Activated T-cell treated with anti-CD3 and anti-CD28 coated beads, Interleukin-2, amount 50 U/mL, for 48 hours (primary cell): ENCODE data around the gene STK11.

ENCODE experiments used
- DNase-seq, 2 experiments: peaks; one replicate each; pipeline ENCODE4 v3.0.0-alpha.2; 2020

STK11 gene

DNA sequence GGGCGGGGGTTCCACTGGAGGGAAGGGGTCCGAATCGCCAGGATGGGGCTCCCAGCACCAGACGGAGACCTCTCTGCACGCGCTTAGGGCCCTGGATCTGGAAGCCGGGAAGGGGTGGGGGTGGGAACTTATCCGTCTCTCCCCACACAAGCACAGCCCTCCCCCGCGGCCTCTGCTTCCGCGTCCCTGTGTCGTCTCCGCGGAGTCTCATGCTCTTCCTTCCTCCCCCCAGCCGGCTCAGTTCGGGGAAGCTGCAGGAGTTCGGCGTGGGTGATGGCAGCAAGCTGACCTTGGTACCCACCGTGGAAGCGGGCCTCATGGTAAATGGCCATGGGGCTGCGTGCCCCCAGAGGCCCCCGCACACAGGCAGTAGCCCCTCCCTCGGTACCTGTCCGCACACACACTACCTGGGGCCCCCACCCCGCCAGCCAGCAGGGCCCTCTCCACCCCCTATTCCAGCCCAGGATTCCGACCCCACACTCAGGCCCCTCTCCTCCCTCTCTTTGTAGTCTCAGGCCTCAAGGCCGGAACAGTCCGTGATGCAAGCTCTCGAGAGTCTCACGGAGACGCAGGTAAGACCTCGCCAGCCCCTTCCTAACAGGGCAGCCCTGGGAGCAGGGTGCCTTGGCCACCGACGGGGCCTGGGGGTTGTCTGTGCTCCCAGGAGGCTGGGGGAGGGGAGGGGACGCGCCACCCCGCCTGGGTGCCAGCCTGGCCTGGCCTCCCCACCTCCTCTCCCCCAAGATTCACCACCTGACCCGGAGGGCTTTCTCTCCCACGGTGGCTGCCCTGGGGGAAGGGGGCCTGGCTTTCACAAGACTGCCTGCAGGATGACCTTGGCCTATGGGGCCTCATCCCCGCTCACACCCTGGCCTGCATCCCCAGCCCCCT, 46.0 kb downstream of the STK11 start:
- peak; percentile 78 to 79 for DNase-seq

- peak in 1 of 2 experiments; percentile 76 for DNase-seq
These were observed 46.7 kb downstream of the STK11 start for GRCh38 chr19:1252221-1252820.

DNA sequence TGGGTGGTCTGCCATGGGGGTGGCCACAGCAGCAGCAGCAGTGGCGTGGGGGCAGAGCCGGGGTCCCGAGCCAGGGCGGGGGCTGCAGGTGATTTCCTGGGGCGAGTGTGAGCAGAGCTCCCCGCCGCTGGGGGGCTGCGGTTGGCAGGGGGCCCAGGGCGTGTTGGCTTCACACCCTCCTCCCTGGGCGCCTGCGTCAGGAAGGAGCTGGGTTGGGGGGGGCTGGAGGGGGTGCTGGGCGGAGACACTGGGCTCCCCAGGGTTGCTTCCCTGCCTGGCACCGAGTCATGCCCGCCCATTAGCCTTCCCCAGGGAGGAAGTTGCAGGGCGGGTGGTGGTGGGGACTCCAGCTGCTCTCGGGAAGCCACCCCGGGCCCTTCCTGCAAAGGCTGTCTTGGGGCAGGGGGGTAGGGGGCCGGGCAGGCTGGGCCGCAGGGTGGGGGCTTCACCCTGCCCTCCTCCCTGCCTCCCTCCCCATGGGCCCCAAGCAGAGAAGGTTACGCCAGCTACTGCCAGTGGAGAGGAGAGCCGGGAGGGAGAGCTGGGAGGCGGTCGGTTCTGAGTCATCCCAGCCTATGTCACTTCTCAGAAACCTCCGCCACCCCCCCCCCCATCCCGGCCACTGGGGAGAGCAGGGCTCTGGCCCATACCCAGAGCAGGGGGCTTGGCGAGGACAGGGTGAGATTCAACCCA, 47.4 kb downstream of the STK11 start:
- DNase-seq = peak; percentile 81 to 85

GRCh38 chr19:1253514-1254080, 48.0 kb downstream of the STK11 start:
- no peak for DNase-seq

DNA sequence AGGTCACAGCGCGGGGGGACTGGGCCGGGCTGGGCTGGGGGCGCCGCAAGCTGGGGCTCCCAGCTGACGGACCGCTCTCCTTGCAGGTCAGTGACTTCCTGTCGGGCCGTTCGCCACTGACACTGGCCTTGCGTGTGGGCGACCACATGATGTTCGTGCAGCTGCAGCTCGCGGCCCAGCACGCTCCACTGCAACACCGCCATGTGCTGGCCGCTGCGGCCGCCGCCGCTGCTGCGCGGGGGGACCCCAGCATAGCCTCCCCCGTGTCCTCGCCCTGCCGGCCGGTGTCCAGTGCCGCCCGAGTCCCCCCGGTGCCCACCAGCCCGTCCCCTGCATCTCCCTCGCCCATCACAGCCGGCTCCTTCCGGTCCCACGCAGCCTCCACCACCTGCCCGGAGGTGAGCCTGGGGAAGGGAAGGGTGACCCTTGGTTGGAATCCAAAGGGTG, 48.5 kb downstream of the STK11 start:
- no peak for DNase-seq

GRCh38 chr19:1254530-1255185, 49.1 kb downstream of the STK11 start:
- DNase-seq = no peak

DNA sequence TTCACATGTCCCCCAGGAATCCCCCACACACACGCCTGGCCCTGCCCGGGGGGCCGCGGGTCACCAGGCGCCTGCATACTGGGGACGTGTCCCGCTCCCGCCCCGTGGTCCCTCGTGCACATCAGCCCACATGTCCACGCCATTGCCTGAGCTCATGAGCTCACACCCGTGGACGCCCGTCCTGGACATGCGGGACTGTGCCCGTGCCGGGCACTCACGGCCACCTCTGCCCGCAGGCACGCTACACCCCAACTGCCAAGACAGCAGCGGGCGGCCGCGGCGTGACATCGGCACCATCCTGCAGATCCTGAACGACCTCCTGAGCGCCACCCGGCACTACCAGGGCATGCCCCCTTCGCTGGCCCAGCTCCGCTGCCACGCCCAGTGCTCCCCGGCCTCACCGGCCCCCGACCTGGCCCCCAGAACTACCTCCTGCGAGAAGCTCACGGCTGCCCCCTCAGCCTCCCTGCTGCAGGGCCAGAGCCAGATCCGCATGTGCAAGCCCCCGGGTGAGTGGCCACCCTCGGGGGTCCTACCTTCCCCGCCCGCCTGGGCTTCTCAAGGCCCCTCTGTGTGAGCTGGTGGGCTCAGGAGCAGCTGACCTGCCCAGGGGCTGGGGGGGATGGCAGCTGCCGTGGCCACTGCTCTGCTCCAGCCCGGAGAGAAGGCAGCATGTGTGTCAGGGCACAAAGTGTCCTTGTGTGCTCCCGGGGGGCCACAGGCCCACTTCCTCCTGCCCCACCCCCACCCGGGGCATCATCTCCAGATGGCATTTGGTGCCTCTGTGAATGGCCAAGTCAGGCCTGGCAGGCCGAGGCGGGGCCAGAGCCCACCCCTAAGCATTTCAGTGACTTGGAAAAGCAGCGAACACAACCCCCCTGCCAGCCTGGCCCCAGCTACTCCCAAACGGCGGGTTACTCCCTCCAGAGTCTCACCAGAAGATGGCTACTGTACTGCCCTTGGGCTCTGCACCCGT, 49.9 kb downstream of the STK11 start:
- DNase-seq = no peak

- DNase-seq = no peak
These were observed 51.3 kb downstream of the STK11 start for GRCh38 chr19:1256646-1257474.

GRCh38 chr19:1257475-1258162, 52.0 kb downstream of the STK11 start:
- no peak for DNase-seq

DNA sequence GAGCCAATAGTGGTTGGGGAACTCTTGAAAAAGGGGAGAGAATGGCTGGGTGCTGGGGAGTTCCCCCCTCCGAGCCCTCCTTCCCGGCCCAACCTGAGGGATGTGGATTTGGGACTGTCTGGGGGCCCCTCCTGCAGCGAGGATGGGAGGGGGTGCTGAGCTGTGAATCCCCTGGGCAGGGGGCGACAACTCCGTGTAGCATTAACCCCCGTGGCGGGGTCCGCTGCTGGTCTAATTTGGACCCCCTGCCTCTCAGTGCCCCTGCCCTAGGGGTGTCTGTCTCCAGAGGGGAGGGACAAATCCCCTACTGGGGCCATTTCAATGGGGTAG, 52.5 kb downstream of the STK11 start:
- no peak for DNase-seq

DNA sequence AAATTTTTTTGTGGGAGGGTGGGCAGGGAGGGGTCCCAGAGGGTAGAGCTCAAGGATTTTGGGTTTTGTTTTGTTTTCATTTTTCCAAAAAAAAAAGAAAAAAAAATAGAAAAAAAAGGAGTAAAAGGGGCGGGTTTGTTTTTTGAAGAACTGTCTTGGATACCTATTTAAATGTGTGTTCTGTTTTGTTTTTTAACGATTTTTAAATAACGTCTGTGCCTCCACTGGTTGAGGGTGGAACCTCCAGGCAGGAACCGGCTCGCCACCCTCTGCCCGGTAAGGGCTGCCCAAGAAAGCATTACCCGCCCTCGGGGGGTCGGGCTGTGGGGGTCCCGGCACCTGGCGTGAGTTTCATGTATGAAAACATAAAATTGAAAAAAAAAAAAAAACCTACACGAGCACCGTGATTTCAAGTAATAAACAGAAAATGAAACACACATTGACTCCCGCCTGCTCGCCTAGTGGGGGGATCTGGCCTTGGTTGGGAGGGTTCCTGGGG, 53.2 kb downstream of the STK11 start:
- no peak for DNase-seq

DNA sequence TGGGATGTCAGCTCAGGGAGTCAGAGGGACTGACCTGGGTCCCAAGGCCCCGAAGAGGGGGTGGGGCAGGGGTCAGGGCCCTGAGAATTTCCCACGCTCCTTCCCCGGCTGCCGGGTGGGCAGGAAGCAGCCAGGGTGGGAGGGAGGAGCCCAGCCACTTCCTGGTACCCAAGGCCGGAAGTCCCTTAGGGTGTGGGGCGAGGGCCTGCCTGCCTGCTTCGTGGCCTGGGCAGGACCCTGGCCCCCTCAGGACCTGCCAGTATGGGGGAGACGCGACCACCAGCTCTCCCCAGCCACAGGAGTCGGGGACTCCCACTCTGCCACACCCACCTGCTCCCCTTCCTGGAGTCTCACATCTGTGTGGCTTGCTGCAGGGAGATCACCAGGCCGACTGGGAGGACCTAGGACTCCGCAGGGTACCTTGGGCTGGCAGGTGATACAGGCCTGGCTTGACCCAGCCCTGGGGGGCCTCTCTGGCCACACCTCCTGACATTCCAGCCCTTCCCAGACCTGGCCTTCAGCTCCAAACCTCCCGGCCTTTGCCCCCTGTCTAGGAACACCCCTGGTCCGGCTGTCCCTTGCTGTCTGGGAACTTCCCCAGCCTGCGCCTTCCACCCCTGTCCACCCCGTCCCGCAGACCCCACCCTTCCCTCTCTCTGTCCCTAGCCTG, 53.8 kb downstream of the STK11 start:
- peak; percentile 82 to 86 for DNase-seq

GRCh38 chr19:1259876-1260748, 54.5 kb downstream of the STK11 start:
- DNase-seq = peak; percentile 73 to 78

GRCh38 chr19:1260749-1261537, 55.4 kb downstream of the STK11 start:
- peak; percentile 97 to 99 for DNase-seq

GRCh38 chr19:1261538-1261797, 55.9 kb downstream of the STK11 start:
- no peak for DNase-seq

DNA sequence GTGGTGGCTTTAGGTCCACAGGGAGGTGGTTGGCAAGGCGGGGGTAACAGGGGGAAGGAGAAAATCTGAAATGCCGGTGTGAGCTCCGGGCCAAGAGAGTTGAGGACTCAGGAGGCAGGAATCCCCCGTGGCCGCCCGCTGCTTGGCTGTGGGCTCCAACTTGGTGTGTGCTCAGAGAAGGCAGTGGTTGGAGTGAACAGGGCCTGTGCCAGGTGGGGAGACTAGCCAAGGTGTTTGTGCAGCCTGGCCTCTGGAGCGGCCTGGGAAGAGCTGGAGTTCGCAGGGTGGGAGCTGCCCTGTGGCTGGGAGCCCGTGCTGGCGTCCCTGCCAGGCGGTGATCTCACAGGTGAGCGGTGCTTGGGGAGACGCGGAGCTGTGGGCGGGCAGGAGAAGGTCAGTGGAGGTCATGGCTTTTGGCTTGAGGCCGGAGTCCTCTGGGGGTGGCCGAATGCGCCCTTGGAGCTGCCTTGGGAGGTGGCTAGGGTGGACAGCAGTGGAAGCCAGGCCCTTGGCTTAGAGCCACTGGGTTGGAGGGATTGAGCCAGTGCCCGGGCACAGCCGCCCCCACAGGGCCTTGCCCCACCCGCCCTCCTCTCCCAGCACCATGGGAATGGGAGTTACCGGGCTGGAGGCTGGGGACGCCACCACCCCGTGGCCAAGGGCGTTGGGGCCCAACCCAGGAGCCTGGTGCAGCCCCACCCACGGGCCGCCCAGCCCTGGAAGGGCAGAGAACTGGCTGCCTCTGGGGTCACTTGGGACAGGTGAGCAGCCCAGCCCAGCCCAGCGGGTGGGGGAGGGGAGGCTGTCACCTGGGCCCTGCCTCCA, 56.4 kb downstream of the STK11 start:
- no peak for DNase-seq

DNA sequence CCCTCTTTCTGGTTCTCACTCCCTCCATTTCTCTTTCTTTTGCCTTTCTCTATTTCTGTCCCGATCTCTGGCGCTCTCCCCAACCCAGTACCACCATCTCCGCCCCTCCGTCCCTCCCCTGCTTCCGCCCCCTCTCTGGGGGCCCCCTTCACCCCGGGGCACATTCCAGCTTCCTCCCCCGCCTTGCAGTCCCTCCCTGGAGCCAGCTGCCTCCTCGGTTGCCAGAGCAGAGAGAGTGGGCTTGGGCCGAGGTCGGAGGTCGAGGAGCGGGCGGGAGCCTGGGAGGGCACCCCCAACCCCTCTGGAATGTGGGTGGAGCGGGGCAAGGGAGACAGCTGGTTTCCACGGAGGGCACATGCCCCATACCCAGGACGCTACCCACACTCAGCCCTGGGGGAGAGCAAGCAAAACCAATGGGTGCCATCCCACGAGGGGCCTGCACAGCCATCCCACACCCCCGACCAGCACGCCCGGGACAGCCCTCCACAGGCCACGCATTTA, 57.1 kb downstream of the STK11 start:
- no peak for DNase-seq
